Activated CD4-positive, alpha-beta T cell treated with anti-CD3 and anti-CD28 coated beads for 36 hours (primary cell): ENCODE results near the gene PTCH1. TPM values are rescaled to one million over a fixed set of nuclear protein-coding genes. Genes with fewer than 3 reads are reported as not detected.

ENCODE experiments used
- ATAC-seq: fragments of 200-7000 bp; cut with Tn5 transposase; one replicate; pipeline ENCODE4 v1.10.0; 2021; ENCODE audit warnings: mild to moderate bottlenecking, moderate library complexity
- CTCF ChIA-PET: fragments of 350-600 bp; sonication (Branson Sonifier 250); formaldehyde crosslinking; loops from one replicate; lab custom pipeline; 2021; ENCODE audit warnings: antibody characterized with exemption; lab: Charles Lee
- POLR2A ChIA-PET: fragments of 350-600 bp; sonication (Branson Sonifier 250); formaldehyde crosslinking; loops from one replicate; lab custom pipeline; 2021; ENCODE audit warnings: antibody characterized with exemption, inconsistent platforms; lab: Charles Lee
- DNase-seq: peaks from one replicate; pipeline ENCODE4 v3.0.0-alpha.2; 2020
- H3K27ac Mint-ChIP-seq: one replicate; pipeline ENCODE4 v1.8.0; 2021; ENCODE audit warnings: mixed read lengths
- H3K27me3 Mint-ChIP-seq: one replicate; pipeline ENCODE4 v1.8.0; 2021; ENCODE audit warnings: mixed read lengths
- H3K36me3 Mint-ChIP-seq: one replicate; pipeline ENCODE4 v1.8.0; 2021; ENCODE audit warnings: low read depth, mixed read lengths
- H3K4me1 Mint-ChIP-seq: one replicate; pipeline ENCODE4 v1.8.0; 2021; ENCODE audit warnings: mixed read lengths
- H3K4me3 Mint-ChIP-seq: one replicate; pipeline ENCODE4 v1.8.0; 2021; ENCODE audit warnings: mild to moderate bottlenecking, moderate library complexity, mixed read lengths
- H3K9me3 Mint-ChIP-seq: one replicate; pipeline ENCODE4 v1.8.0; 2021; ENCODE audit warnings: low read depth, mixed read lengths
- intact Hi-C, 2 experiments: fragments of 100-400 bp; cut with DNase I in 1 of 2; cut with micrococcal nuclease in 1 of 2; formaldehyde crosslinking; loops; one replicate each; pipeline versions ENCODE4 v1.14.2 to v1.15.1; 2022 to 2024; cut with DNase I, micrococcal nuclease
- total RNA-seq, 2 experiments: library from RNA; stranded (reverse); gene quantifications; one replicate each; pipeline ENCODE4 v1.2.3, GENCODE V29; 2021

PTCH1 gene
- total RNA-seq, 2 experiments from 2014 or later, result 4.4 to 5.6 TPM

GRCh38 chr9:95436416-95436815 lies 80.4 kb downstream of the PTCH1 start:
- Mint-ChIP-seq H3K9me3 (no peaks in the 10 kb centered on the region), H3K27me3 (no peaks in the 10 kb centered on the region), H3K36me3 (no peaks in the 10 kb centered on the region), H3K27ac (no peak overlapping the region), H3K4me1 (no peaks in the 10 kb centered on the region), H3K4me3 (no peak overlapping the region)
- ChIA-PET POLR2A (no interaction called here), CTCF (interaction anchor here (1.1 kb wide), 1 partner anchor 8 kb away, joined by 4 read pairs; no protein-coding TSS in a partner anchor)
- DNase-seq (no peak), ATAC-seq (no peak)
- intact Hi-C loops, result no loop called here

DNA sequence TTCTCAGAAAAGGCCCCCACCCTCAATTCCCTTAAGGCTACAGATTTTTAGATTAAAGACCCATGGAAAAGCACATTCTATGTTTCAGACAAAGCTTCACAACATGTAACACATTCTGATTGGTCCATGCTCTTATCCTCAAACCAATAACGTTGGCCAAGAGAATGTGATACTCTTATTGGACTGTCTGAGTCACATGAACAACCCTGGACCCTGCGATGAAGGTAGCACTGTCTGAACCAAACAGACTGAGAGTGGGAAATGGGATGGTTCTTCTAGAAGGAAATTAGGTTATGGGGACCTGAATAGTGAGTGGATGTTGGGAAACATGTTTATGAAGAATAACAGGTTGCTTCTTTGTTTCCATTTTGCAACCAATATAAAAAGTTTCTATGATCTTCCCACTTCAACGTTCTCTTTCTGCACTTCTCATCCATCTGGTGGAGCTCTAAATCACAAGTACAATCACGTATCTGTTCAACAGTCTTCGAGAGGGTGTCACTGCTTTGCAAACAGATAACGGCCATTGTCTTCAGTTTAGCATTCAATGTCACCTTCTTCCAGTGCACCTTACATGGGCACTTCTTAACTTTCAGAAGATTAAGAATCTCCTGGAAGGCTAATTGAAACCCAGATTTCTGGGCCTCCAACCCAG lies 81.6 kb downstream of the PTCH1 start:
- Mint-ChIP-seq H3K27me3 (no peaks in the 10 kb centered on the region), H3K27ac (no peak overlapping the region), H3K4me3 (no peak overlapping the region), H3K9me3 (peaks cover 2% of the 10 kb centered on the region), H3K36me3 (no peaks in the 10 kb centered on the region), H3K4me1 (no peaks in the 10 kb centered on the region)
- CTCF ChIA-PET, result interaction anchor here (0.6 to 1.1 kb wide), 3 partner anchors 10 to 1421 kb away, joined by 3 to 4 read pairs (median 3); no protein-coding TSS in a partner anchor
- POLR2A ChIA-PET, result no interaction called here
- intact Hi-C loops, result no loop called here
- DNase-seq (no peak), ATAC-seq (no peak)

DNA sequence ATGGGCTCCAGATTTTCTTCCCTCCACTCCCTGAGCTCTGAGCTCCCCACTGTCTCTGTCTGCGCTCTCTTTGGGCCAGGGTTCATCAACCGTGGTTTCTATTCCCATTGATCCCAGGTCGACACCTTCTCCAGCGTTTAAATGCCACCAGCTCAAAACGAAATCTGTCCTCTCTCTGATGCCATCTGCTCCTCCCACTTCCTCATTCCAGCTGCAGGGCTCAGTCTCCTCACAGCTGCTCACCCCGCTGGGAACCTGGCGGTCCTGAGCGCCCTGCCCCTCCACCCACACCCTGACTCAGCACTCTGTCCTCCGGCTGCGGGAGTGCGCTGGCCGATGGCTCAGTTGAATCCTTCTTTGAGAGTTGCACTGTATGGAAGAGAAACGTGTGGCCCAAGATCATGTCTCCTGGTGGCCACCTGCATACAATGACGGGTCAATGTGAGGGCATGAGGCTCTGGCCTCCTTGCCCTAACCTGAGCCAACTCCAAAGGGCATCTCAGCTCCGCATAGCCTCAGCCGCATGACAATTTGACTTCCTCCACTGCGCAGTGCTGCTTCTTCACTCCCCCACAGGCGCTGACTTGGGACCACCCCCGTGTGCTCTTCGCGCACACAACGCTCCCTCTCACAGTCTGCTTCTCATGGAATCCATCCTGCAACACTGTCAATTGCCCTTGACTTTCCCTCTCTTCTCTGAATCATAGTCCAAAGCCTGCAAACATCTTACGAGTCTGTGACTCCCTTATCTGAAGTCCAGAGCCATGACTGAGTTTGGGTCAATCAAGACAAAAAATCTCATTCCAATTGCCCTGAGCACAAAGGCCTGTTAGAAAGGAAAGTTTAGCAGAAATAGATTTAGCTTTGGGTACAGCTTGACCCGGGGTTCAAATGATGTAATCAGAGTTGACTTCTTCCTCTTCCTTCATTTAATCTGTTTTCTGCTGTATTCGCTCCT lies 82.4 kb downstream of the PTCH1 start:
- Mint-ChIP-seq H3K27me3 (no peaks in the 10 kb centered on the region), H3K4me3 (no peak overlapping the region), H3K27ac (no peak overlapping the region), H3K36me3 (no peaks in the 10 kb centered on the region), H3K9me3 (peaks cover 6% of the 10 kb centered on the region), H3K4me1 (no peaks in the 10 kb centered on the region)
- POLR2A ChIA-PET, result no interaction called here
- no peak for DNase-seq
- no peak for ATAC-seq
- CTCF ChIA-PET, result interaction anchor here (0.6 to 0.7 kb wide), 2 partner anchors 665 to 1420 kb away, joined by 3 read pairs; no protein-coding TSS in a partner anchor
- intact Hi-C loops, result no loop called here

DNA sequence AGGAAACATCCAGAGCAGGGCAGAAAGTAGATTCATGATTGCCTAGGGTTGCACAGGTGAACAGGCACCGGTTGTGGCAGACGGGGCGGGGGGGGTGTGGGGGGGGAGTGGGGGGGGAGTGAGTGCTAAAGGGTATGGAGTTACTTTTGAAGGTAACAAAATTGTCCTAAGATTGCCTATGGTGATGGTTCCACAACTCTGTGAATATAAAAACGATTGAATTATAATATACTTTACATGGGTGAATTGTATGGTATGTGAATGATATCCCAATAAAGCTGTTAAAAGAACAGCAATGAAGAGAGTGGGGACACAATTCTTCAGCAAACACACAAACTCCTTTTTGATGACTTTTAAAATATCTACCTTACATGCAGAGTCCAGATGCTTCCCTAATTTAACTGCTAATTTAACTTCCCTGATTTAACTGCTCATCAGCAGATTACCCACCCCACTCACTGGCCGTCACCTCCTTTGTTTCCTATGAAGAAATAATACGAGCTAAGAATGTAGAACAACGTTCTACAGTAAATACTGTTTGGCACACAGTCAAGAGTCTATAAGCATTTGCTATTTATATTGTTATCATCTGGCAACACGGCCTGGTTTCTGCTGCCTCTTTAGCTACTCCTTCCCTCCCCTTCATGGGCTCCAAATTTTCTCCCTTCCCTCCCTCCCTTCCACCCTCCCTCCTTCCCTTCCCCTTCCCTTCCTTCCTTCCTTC lies 83.5 kb downstream of the PTCH1 start:
- ChIA-PET POLR2A (no interaction called here), CTCF (no interaction called here)
- ATAC-seq, result no peak
- no peak for DNase-seq
- Mint-ChIP-seq H3K36me3 (no peaks in the 10 kb centered on the region), H3K9me3 (peaks cover 6% of the 10 kb centered on the region), H3K27ac (no peak overlapping the region), H3K4me1 (no peaks in the 10 kb centered on the region), H3K27me3 (no peaks in the 10 kb centered on the region), H3K4me3 (no peak overlapping the region)
- intact Hi-C loops, result no loop called here

- Mint-ChIP-seq H3K4me3 (no peak overlapping the region), H3K27ac (no peak overlapping the region), H3K36me3 (no peaks in the 10 kb centered on the region), H3K9me3 (peaks cover 6% of the 10 kb centered on the region), H3K27me3 (no peaks in the 10 kb centered on the region), H3K4me1 (peaks cover 2% of the 10 kb centered on the region)
- ChIA-PET CTCF (no interaction called here), POLR2A (no interaction called here)
- intact Hi-C loops, result no loop called here
- no peak for DNase-seq
- no peak for ATAC-seq
Observed at GRCh38 chr9:95431286-95431685, 85.5 kb downstream of the PTCH1 start.

DNA sequence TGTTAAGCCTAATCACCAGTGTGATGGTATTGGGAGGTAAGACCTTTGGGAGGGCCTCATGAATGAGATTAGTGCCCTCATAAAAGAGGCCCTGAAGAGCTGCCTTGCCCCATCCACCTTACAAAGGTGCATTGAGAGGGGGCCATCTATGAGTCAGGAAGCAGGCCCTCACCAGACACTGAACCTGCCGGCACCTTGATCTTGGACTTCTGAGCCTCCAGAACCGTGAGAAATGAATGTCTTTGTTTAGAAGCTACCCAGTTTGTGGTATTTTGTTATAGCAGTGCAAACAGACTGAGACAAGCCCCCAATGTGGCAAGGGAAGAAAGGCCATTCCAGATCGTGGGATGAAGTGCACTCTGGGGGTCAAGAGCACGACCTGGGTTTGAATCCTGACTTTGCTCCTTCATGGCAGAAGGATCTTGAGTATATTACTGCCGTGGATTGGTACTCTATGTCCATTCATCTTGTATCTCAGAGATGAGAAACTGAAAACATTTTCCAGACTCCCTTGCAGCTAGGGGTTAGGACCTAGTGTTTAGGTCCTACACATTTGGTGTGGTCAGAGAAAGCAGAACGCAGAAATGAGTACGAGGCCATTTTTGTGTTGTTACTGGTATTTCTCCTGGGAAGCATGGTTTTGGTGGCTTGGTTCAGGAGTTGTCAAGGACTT lies 86.7 kb downstream of the PTCH1 start:
- ATAC-seq (no peak), DNase-seq (no peak)
- H3K9me3 Mint-ChIP-seq, result peaks cover 6% of the 10 kb centered on the region
- no peaks in the 10 kb centered on the region for H3K27me3 Mint-ChIP-seq
- ChIA-PET POLR2A (no interaction called here), CTCF (no interaction called here)
- H3K4me3 Mint-ChIP-seq, result no peak overlapping the region
- H3K36me3 Mint-ChIP-seq, result no peaks in the 10 kb centered on the region
- no peak overlapping the region for H3K27ac Mint-ChIP-seq
- H3K4me1 Mint-ChIP-seq, result peaks cover 10% of the 10 kb centered on the region
- intact Hi-C loops, result loop anchor here in 1 of 2 experiments (5.0 kb wide), 1 partner anchor 77 kb away; no protein-coding TSS in a partner anchor

DNA sequence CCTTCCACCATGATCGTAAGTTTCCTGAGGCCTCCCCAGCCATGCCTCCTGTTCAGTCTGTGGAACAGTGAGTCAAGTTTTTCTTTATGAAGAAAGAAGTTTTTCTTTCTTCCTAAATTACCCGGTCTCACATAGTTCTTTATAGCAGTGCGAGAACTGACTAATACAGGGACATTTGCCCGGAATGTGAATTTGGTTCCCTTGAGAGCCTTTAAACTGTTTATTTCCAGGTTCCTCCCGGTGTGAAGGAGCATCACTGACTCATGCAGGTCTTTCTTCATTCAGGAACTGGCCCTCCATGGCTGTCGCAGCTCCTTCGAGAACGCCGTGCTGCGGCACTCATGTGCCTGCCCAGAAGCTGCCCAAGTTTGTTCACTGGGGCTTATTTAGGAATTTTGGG lies 87.7 kb downstream of the PTCH1 start:
- no peak for DNase-seq
- ATAC-seq, result no peak
- intact Hi-C loops, result loop anchor here in 1 of 2 experiments (5.0 kb wide), 1 partner anchor 78 kb away; no protein-coding TSS in a partner anchor
- H3K4me1 Mint-ChIP-seq, result peaks cover 10% of the 10 kb centered on the region
- ChIA-PET CTCF (no interaction called here), POLR2A (no interaction called here)
- no peak overlapping the region for H3K27ac Mint-ChIP-seq
- H3K27me3 Mint-ChIP-seq, result no peaks in the 10 kb centered on the region
- H3K4me3 Mint-ChIP-seq, result no peak overlapping the region
- H3K9me3 Mint-ChIP-seq, result peaks cover 6% of the 10 kb centered on the region
- no peaks in the 10 kb centered on the region for H3K36me3 Mint-ChIP-seq

GRCh38 chr9:95425910-95426551 lies 90.7 kb downstream of the PTCH1 start:
- intact Hi-C loops, result loop anchor here (1.0 to 5.0 kb wide), 4 partner anchors 68 to 109 kb away; partner anchors contain the start of gene FANCC (in 1 of the 2)
- Mint-ChIP-seq H3K4me3 (peak overlapping the region; percentile 72), H3K36me3 (peaks cover 16% of the 10 kb centered on the region), H3K27me3 (no peaks in the 10 kb centered on the region), H3K27ac (peak overlapping the region; percentile 70), H3K4me1 (peaks cover 10% of the 10 kb centered on the region), H3K9me3 (peaks cover 20% of the 10 kb centered on the region)
- ChIA-PET POLR2A (interaction anchor here (0.6 kb wide), 1 partner anchor 83 kb away, joined by 3 read pairs; no protein-coding TSS in a partner anchor), CTCF (interaction anchor here (0.6 kb wide), 1 partner anchor 793 kb away, joined by 3 read pairs; no protein-coding TSS in a partner anchor)
- DNase-seq, result peak; percentile 25
- ATAC-seq, result no peak

DNA sequence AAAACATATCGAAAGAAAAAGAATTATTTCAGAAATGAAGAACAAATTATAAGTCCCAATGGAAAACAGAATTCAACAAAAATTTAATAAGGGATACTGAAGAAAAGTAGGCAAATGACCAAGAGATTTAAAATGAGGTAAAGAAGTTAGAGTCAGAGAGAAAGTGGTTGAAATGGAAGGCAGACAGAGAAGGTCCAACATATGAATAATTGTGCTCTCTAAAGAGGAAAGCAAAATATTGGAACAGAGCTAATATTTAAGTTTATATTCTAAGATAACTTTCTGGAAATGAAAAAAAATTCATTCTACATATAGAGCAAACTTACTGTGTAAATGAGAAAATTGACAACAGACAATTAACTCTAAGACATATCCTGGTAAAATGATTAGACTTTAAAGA lies 94.1 kb downstream of the PTCH1 start:
- ATAC-seq (no peak), DNase-seq (no peak)
- peaks cover 15% of the 10 kb centered on the region for H3K9me3 Mint-ChIP-seq
- intact Hi-C loops, result no loop called here
- ChIA-PET POLR2A (no interaction called here), CTCF (no interaction called here)
- H3K36me3 Mint-ChIP-seq, result peaks cover 16% of the 10 kb centered on the region
- no peak overlapping the region for H3K27ac Mint-ChIP-seq
- H3K27me3 Mint-ChIP-seq, result no peaks in the 10 kb centered on the region
- H3K4me3 Mint-ChIP-seq, result no peak overlapping the region
- H3K4me1 Mint-ChIP-seq, result peaks cover 13% of the 10 kb centered on the region

DNA sequence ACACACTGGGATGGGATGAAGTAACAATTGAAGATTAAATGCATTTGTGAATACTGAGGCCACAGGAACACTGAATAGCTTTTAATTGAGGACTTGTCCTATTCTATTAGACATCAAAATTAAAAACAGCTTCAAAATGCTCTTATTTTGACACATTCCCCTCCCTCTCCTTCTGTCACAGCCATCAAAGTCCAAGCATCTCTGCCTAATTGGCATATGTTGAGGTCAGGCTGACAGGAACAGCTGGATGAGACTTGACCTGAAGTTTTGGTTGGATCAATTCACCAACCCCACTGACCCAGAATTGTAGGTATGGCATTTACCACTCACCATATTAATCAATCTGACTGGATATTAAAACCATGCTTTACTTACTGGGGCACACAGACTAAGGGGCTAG lies 96.3 kb downstream of the PTCH1 start:
- POLR2A ChIA-PET, result no interaction called here
- H3K27ac Mint-ChIP-seq, result no peak overlapping the region
- no peaks in the 10 kb centered on the region for H3K27me3 Mint-ChIP-seq
- DNase-seq (no peak), ATAC-seq (no peak)
- intact Hi-C loops, result no loop called here
- H3K9me3 Mint-ChIP-seq, result peaks cover 15% of the 10 kb centered on the region
- H3K4me3 Mint-ChIP-seq, result no peak overlapping the region
- CTCF ChIA-PET, result no interaction called here
- peaks cover 4% of the 10 kb centered on the region for H3K4me1 Mint-ChIP-seq
- H3K36me3 Mint-ChIP-seq, result peaks cover 16% of the 10 kb centered on the region
